GM23338 (cell line): ENCODE measurements around the gene CCL13. TPM values are rescaled to one million over a fixed set of nuclear protein-coding genes. Genes with fewer than 3 reads are reported as not detected.

Experiments
- ATAC-seq: fragments of 200-7000 bp; cut with Tn5 transposase; 3 replicates; pipeline ENCODE4 v1.9.1; 2020
- DNase-seq: peaks from one replicate; pipeline ENCODE4 v3.0.0-alpha.2; 2015; ENCODE audit warnings: low spot score
- H2AFZ ChIP-seq: fragments of 200-600 bp; sonication (generic); 2 replicates; pipeline ENCODE4 v1.8.0; 2016; ENCODE audit warnings: antibody characterized with exemption, mild to moderate bottlenecking, moderate library complexity
- H3F3A ChIP-seq: fragments of 200-600 bp; sonication (generic); replicated peaks from 2 replicates; pipeline ENCODE4 v1.8.0; 2017; ENCODE audit warnings: antibody characterized with exemption, mixed run types, low read depth
- H3K27ac ChIP-seq: fragments of 200-600 bp; sonication (generic); 2 replicates; pipeline ENCODE4 v1.6.1; 2016; ENCODE audit warnings: low read depth
- H3K27me3 ChIP-seq: fragments of 200-600 bp; sonication (generic); 2 replicates; pipeline ENCODE4 v1.8.0; 2016; ENCODE audit warnings: mild to moderate bottlenecking, mixed run types, moderate library complexity; ENCODE audit not compliant: insufficient read depth
- H3K36me3 ChIP-seq: fragments of 200-600 bp; sonication (generic); 2 replicates; pipeline ENCODE4 v1.8.0; 2016; ENCODE audit warnings: mild to moderate bottlenecking; ENCODE audit not compliant: insufficient read depth
- H3K4me1 ChIP-seq: fragments of 200-600 bp; sonication (generic); 2 replicates; pipeline ENCODE4 v1.8.0; 2016; ENCODE audit warnings: mild to moderate bottlenecking, moderate library complexity; ENCODE audit not compliant: insufficient read depth
- H3K4me2 ChIP-seq: fragments of 200-600 bp; sonication (generic); 2 replicates; pipeline ENCODE4 v1.7.1; 2017; ENCODE audit warnings: mixed run types
- H3K4me3 ChIP-seq: fragments of 200-600 bp; sonication (generic); 2 replicates; pipeline ENCODE4 v1.6.1; 2016; ENCODE audit warnings: mixed run types
- H3K79me2 ChIP-seq: fragments of 200-600 bp; sonication (generic); replicated peaks from 2 replicates; pipeline ENCODE4 v1.8.0; 2017; ENCODE audit warnings: mild to moderate bottlenecking; ENCODE audit not compliant: insufficient read depth
- H3K9me2 ChIP-seq: fragments of 200-600 bp; sonication (generic); 2 replicates; pipeline ENCODE4 v1.8.0; 2017; ENCODE audit not compliant: insufficient read depth
- H4K20me1 ChIP-seq: fragments of 200-600 bp; sonication (generic); replicated peaks from 2 replicates; pipeline ENCODE4 v1.8.0; 2017; ENCODE audit warnings: mild to moderate bottlenecking; ENCODE audit not compliant: insufficient read depth
- H3K27ac Mint-ChIP-seq: 2 replicates; pipeline ENCODE4 v1.8.0; 2020; ENCODE audit warnings: inconsistent platforms, mild to moderate bottlenecking, moderate library complexity, mixed read lengths
- H3K27me3 Mint-ChIP-seq: 3 replicates; pipeline ENCODE4 v1.8.0; 2022; ENCODE audit warnings: low read depth, mild to moderate bottlenecking, moderate library complexity, mixed read lengths, inconsistent platforms; ENCODE audit not compliant: insufficient read depth, poor library complexity
- H3K36me3 Mint-ChIP-seq: 3 replicates; pipeline ENCODE4 v1.8.0; 2021; ENCODE audit warnings: low read depth, mild to moderate bottlenecking, inconsistent platforms, moderate library complexity, mixed read lengths
- H3K4me1 Mint-ChIP-seq: 3 replicates; pipeline ENCODE4 v1.8.0; 2020; ENCODE audit warnings: mild to moderate bottlenecking, inconsistent platforms, mixed read lengths
- H3K4me3 Mint-ChIP-seq: 3 replicates; pipeline ENCODE4 v1.8.0; 2021; ENCODE audit warnings: moderate library complexity, mild to moderate bottlenecking, inconsistent platforms, mixed read lengths
- H3K9me3 Mint-ChIP-seq: 3 replicates; pipeline ENCODE4 v1.8.0; 2020; ENCODE audit warnings: moderate library complexity, mild to moderate bottlenecking, inconsistent platforms, mixed read lengths
- CTCF ChIP-seq, 2 experiments: fragments of 200-600 bp in 1 of 2; sonication (generic) in 1 of 2; conservative IDR thresholded peaks; 2 replicates each; pipeline versions ENCODE4 v1.5.1 to v1.6.1; 2016 to 2017; ENCODE audit warnings: antibody characterized with exemption in 2 of 2, low read depth in 2 of 2, mild to moderate bottlenecking in 2 of 2, moderate library complexity in 1 of 2
- EZH2 ChIP-seq: fragments of 200-600 bp; sonication (generic); IDR thresholded peaks from one replicate; pipeline ENCODE4 v1.8.0; 2017; ENCODE audit warnings: antibody characterized with exemption, mild to moderate bottlenecking, low read depth; ENCODE audit not compliant: unreplicated experiment
- EZH2phosphoT487 ChIP-seq: fragments of 200-600 bp; sonication (generic); IDR thresholded peaks from one replicate; pipeline ENCODE4 v1.8.1; 2018; ENCODE audit warnings: antibody characterized with exemption; ENCODE audit not compliant: unreplicated experiment
- JUNB ChIP-seq: IDR thresholded peaks from one replicate; pipeline ENCODE4 v1.6.1; 2016; ENCODE audit warnings: antibody characterized with exemption; ENCODE audit not compliant: unreplicated experiment
- NANOG ChIP-seq: IDR thresholded peaks from 2 replicates; pipeline ENCODE4 v1.6.1; 2016; ENCODE audit warnings: antibody characterized with exemption, borderline replicate concordance
- POLR2AphosphoS5 ChIP-seq: IDR thresholded peaks from 2 replicates; pipeline ENCODE4 v1.6.1; 2016; ENCODE audit warnings: antibody characterized with exemption, low read depth
- STAT1 ChIP-seq: IDR thresholded peaks from one replicate; pipeline ENCODE4 v1.6.1; 2016; ENCODE audit warnings: antibody characterized with exemption; ENCODE audit not compliant: unreplicated experiment
- polyA plus RNA-seq: library from polyadenylated mRNA; unstranded; fragments of >200 nt; fragmentation: Nextera tagmentation; extraction: Ambion mirVana; gene quantifications from 2 replicates; pipeline ENCODE4 v1.2.1, GENCODE V29; 2016
- total RNA-seq: library from RNA; depleted of rRNA; stranded (reverse); fragments of >200 nt; shearing (Covaris generic); gene quantifications from 2 replicates; pipeline ENCODE4 v1.2.3, GENCODE V29; 2014
- TF ChIP-seq, protein P1 (sequence below): IDR thresholded peaks from one replicate; pipeline ENCODE4 v1.6.1; 2018; ENCODE audit warnings: antibody characterized with exemption; ENCODE audit not compliant: unreplicated experiment
- TF ChIP-seq, protein P2 (sequence below): fragments of 250-450 bp; sonication (Bioruptor Pico); IDR thresholded peaks from 2 replicates; pipeline ENCODE4 v1.5.0; 2020; ENCODE audit warnings: mild to moderate bottlenecking, moderate library complexity

Gene CCL13
- total and polyA plus RNA-seq, 2 experiments from 2014 or later: not detected

- DNase-seq (no peak), ATAC-seq (no peak)
- H3K27me3 Mint-ChIP-seq: no peaks in the 10 kb centered on the region
- Histone ChIP-seq H3K4me2 (no peak overlapping the region), H3K36me3 (no peaks in the 10 kb centered on the region), H3K27me3 (no peaks in the 10 kb centered on the region), H3K27ac (no peak overlapping the region), H4K20me1 (no peaks in the 10 kb centered on the region; the same call in 1 of the 2 replicates), H3K9me2 (peaks cover 6% of the 10 kb centered on the region; the same call in 1 of the 2 replicates), H3K4me1 (no peaks in the 10 kb centered on the region), H2AFZ (no peak overlapping the region; the same call in 1 of the 2 replicates), H3K79me2 (no peaks in the 10 kb centered on the region), H3K4me3 (no peak overlapping the region), H3F3A (no peaks in the 10 kb centered on the region)
- no peak overlapping the region for H3K27ac Mint-ChIP-seq
- no peaks in the 10 kb centered on the region for H3K36me3 Mint-ChIP-seq
- peaks cover 2% of the 10 kb centered on the region; the same call in 2 of the 3 replicates for H3K9me3 Mint-ChIP-seq
- H3K4me1 Mint-ChIP-seq: no peaks in the 10 kb centered on the region
- TF ChIP-seq EZH2 (no peak), CTCF (conservative IDR thresholded peaks at IDR 0.05; ENCODE audit: low read depth in 2 of 2) (no peak), NANOG (no peak)
- H3K4me3 Mint-ChIP-seq: no peak overlapping the region
These were observed 6.5 kb upstream of the CCL13 start for GRCh38 chr17:34349751-34350150.

DNA sequence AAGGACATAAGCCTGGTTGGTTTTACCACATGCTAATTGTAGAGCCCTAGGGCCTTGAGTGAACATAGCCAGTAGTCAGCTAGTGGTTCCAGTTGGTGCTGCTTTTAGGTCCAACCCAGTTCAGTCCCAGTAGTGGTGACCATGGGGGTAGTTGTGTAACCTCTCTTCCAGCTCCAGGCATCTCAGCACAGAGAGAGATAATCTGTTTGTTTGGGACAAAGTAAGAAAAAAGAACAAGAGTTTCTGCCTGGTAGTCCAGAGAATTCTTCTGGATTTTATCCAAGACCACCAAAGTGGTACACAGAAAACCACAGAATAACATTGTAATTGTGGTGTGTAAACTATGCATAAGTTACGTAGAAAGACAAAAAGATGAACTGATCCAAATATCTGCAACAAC is 5.2 kb upstream of the CCL13 start:
- Histone ChIP-seq H3K4me1 (no peaks in the 10 kb centered on the region), H3K9me2 (peaks cover 6% of the 10 kb centered on the region; the same call in 1 of the 2 replicates), H3K4me2 (no peak overlapping the region), H3K27ac (no peak overlapping the region), H2AFZ (no peak overlapping the region), H3F3A (no peaks in the 10 kb centered on the region), H3K4me3 (no peak overlapping the region), H3K27me3 (no peaks in the 10 kb centered on the region), H3K79me2 (no peaks in the 10 kb centered on the region), H3K36me3 (no peaks in the 10 kb centered on the region), H4K20me1 (no peaks in the 10 kb centered on the region; the same call in 1 of the 2 replicates)
- Mint-ChIP-seq H3K27ac (no peak overlapping the region), H3K36me3 (no peaks in the 10 kb centered on the region), H3K4me1 (no peaks in the 10 kb centered on the region), H3K27me3 (no peaks in the 10 kb centered on the region), H3K4me3 (no peak overlapping the region), H3K9me3 (peaks cover 2% of the 10 kb centered on the region; the same call in 2 of the 3 replicates)
- ATAC-seq (no peak), DNase-seq (no peak)
- TF ChIP-seq EZH2 (no peak), EZH2phosphoT487 (no peak), JUNB (no peak), STAT1 (no peak), NANOG (no peak), POLR2AphosphoS5 (no peak)
- TF ChIP-seq, protein P1, sequence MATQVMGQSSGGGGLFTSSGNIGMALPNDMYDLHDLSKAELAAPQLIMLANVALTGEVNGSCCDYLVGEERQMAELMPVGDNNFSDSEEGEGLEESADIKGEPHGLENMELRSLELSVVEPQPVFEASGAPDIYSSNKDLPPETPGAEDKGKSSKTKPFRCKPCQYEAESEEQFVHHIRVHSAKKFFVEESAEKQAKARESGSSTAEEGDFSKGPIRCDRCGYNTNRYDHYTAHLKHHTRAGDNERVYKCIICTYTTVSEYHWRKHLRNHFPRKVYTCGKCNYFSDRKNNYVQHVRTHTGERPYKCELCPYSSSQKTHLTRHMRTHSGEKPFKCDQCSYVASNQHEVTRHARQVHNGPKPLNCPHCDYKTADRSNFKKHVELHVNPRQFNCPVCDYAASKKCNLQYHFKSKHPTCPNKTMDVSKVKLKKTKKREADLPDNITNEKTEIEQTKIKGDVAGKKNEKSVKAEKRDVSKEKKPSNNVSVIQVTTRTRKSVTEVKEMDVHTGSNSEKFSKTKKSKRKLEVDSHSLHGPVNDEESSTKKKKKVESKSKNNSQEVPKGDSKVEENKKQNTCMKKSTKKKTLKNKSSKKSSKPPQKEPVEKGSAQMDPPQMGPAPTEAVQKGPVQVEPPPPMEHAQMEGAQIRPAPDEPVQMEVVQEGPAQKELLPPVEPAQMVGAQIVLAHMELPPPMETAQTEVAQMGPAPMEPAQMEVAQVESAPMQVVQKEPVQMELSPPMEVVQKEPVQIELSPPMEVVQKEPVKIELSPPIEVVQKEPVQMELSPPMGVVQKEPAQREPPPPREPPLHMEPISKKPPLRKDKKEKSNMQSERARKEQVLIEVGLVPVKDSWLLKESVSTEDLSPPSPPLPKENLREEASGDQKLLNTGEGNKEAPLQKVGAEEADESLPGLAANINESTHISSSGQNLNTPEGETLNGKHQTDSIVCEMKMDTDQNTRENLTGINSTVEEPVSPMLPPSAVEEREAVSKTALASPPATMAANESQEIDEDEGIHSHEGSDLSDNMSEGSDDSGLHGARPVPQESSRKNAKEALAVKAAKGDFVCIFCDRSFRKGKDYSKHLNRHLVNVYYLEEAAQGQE: no peak
- TF ChIP-seq, protein P2, sequence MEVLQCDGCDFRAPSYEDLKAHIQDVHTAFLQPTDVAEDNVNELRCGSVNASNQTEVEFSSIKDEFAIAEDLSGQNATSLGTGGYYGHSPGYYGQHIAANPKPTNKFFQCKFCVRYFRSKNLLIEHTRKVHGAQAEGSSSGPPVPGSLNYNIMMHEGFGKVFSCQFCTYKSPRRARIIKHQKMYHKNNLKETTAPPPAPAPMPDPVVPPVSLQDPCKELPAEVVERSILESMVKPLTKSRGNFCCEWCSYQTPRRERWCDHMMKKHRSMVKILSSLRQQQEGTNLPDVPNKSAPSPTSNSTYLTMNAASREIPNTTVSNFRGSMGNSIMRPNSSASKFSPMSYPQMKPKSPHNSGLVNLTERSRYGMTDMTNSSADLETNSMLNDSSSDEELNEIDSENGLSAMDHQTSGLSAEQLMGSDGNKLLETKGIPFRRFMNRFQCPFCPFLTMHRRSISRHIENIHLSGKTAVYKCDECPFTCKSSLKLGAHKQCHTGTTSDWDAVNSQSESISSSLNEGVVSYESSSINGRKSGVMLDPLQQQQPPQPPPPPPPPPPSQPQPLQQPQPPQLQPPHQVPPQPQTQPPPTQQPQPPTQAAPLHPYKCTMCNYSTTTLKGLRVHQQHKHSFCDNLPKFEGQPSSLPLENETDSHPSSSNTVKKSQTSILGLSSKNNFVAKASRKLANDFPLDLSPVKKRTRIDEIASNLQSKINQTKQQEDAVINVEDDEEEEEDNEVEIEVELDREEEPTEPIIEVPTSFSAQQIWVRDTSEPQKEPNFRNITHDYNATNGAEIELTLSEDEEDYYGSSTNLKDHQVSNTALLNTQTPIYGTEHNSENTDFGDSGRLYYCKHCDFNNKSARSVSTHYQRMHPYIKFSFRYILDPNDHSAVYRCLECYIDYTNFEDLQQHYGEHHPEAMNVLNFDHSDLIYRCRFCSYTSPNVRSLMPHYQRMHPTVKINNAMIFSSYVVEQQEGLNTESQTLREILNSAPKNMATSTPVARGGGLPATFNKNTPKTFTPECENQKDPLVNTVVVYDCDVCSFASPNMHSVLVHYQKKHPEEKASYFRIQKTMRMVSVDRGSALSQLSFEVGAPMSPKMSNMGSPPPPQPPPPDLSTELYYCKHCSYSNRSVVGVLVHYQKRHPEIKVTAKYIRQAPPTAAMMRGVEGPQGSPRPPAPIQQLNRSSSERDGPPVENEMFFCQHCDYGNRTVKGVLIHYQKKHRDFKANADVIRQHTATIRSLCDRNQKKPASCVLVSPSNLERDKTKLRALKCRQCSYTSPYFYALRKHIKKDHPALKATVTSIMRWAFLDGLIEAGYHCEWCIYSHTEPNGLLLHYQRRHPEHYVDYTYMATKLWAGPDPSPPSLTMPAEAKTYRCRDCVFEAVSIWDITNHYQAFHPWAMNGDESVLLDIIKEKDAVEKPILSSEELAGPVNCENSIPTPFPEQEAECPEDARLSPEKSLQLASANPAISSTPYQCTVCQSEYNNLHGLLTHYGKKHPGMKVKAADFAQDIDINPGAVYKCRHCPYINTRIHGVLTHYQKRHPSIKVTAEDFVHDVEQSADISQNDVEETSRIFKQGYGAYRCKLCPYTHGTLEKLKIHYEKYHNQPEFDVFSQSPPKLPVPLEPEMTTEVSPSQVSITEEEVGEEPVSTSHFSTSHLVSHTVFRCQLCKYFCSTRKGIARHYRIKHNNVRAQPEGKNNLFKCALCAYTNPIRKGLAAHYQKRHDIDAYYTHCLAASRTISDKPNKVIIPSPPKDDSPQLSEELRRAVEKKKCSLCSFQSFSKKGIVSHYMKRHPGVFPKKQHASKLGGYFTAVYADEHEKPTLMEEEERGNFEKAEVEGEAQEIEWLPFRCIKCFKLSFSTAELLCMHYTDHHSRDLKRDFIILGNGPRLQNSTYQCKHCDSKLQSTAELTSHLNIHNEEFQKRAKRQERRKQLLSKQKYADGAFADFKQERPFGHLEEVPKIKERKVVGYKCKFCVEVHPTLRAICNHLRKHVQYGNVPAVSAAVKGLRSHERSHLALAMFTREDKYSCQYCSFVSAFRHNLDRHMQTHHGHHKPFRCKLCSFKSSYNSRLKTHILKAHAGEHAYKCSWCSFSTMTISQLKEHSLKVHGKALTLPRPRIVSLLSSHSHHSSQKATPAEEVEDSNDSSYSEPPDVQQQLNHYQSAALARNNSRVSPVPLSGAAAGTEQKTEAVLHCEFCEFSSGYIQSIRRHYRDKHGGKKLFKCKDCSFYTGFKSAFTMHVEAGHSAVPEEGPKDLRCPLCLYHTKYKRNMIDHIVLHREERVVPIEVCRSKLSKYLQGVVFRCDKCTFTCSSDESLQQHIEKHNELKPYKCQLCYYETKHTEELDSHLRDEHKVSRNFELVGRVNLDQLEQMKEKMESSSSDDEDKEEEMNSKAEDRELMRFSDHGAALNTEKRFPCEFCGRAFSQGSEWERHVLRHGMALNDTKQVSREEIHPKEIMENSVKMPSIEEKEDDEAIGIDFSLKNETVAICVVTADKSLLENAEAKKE (CRISPR knock-in tag): no peak
